GM12891 (cell line): ENCODE results near the gene ELK3.

ENCODE experiments used
- POLR2A ChIP-seq: IDR thresholded peaks from 2 replicates; pipeline ENCODE4 v1.6.1; 2011; ENCODE audit warnings: low read depth, low read length, control low read depth
- POLR2AphosphoS5 ChIP-seq: IDR thresholded peaks from 2 replicates; pipeline ENCODE4 v1.6.1; 2011; ENCODE audit warnings: low read depth, low read length, control low read depth
- POU2F2 ChIP-seq: IDR thresholded peaks from 2 replicates; pipeline ENCODE4 v1.6.1; 2011; ENCODE audit warnings: low read depth, mild to moderate bottlenecking, control low read depth, low read length, moderate library complexity

- TF ChIP-seq POLR2A (no peak), POLR2AphosphoS5 (no peak), POU2F2 (no peak)
These were observed 25.6 kb downstream of the ELK3 start for GRCh38 chr12:96219700-96220206.
